ENCODE results near the gene ANXA11. TPM values are rescaled to one million over a fixed set of nuclear protein-coding genes. Genes with fewer than 3 reads are reported as not detected.

Gene ANXA11
- total and polyA plus RNA-seq, 2 donors (not counting 1 experiment from before 2014, with no cell fraction given): 88.3 to 177 TPM

DNA sequence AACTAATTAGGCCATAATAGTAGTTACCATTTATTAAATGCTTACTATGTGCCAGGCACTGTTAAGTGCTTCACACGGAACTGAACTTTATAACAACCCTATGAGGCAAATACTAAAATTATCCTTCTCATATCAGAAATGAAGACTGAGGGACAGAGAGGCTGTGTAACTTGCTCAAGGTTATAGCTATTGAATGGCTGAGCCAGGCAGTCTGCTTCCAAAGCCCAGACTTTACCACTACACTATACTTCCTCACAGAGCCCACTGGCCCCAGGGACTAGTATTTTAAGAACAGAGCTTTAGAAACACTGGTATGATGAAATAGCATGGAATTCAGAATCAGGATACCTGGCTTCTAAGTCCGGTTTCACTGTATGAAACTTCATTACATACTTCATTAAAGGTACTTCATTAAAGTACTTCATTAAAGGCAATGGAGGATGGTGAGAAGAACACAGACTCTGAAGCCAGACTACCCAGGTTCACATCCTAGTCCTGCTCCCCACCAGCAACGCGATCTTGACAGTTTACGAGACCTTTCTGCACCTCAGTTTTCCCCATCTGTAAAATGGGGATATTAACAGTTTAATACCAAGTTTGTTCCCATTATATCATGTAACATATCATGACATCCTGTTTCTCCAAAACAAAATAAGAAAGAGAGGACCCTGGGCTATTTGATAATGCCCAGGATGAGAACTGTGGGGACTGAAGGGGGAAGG lies 19.6 kb downstream of the ANXA11 start:
- Histone ChIP-seq H3K4me3 (ENCODE audit: control extremely low read depth in 1 of 5, extremely low read depth in 1 of 5, insufficient read depth in 1 of 5, low read depth in 2 of 5, low read length in 4 of 5) (no peak overlapping the region), H3K9me3 (ENCODE audit: control extremely low read depth in 1 of 3, control insufficient read depth in 2 of 3, insufficient read depth in 1 of 3, low read length in 2 of 3) (no peaks in the 10 kb centered on the region), H4K20me1 (ENCODE audit: control insufficient read depth, insufficient read depth, low read length, poor library complexity, severe bottlenecking) (peaks cover 51% of the 10 kb centered on the region), H3K9ac (ENCODE audit: low read length) (no peak overlapping the region), H3K4me2 (replicated peaks; ENCODE audit: low read depth, low read length, poor library complexity, severe bottlenecking) (peak overlapping the region; percentile 80), H3K36me3 (replicated peaks in 1 of 2; ENCODE audit: control extremely low read depth in 1 of 2, control insufficient read depth in 1 of 2, extremely low read depth in 1 of 2, insufficient read depth in 2 of 2, low read length in 1 of 2) (peaks cover 3 to 22% of the 10 kb centered on the region in 2 experiments), H3K27me3 (replicated peaks in 1 of 4; ENCODE audit: control extremely low read depth in 1 of 4, control insufficient read depth in 3 of 4, insufficient read depth in 4 of 4, low read length in 3 of 4) (no peaks in the 10 kb centered on the region), H2AFZ (ENCODE audit: insufficient read depth, low read depth, low read length, poor library complexity, severe bottlenecking) (no peak overlapping the region), H3K4me1 (ENCODE audit: control insufficient read depth in 2 of 2, insufficient read depth in 2 of 2, low read length in 2 of 2) (peaks cover 49 to 50% of the 10 kb centered on the region in 2 donors), H3K79me2 (ENCODE audit: control insufficient read depth, insufficient read depth, low read length) (peaks cover 85% of the 10 kb centered on the region), H3K27ac (ENCODE audit: low read length in 2 of 2) (peak overlapping the region; percentile 94 to 96)
- ChIA-PET POLR2A (no interaction called here), CTCF (interaction anchor here (1.4 to 7.8 kb wide), 3 partner anchors 16 to 42 kb away, joined by 8 to 85 read pairs (median 15); partner anchors contain the start of gene ANXA11)
- peaks cover 76% of the 10 kb centered on the region for H3K4me1 Mint-ChIP-seq
- intact Hi-C loops (cut with micrococcal nuclease): loop anchor here (2.0 to 5.0 kb wide), 2 partner anchors 41 to 248 kb away; no protein-coding TSS in a partner anchor
- peak overlapping the region; percentile 40 for H3K4me3 Mint-ChIP-seq
- WGBS (ENCODE audit: insufficient coverage): no CpG with 5 or more reads among the region's 5 CpGs
- H3K9me3 Mint-ChIP-seq (ENCODE audit: insufficient read depth): no peaks in the 10 kb centered on the region
- no peak for ATAC-seq (ENCODE audit: low read depth)
- no peaks in the 10 kb centered on the region for H3K27me3 Mint-ChIP-seq
- TF ChIP-seq EZH2 (IDR thresholded peaks at IDR 0.05; ENCODE audit: borderline replicate concordance, insufficient read depth, low read depth, low read length, poor library complexity, severe bottlenecking): no peak
- TF ChIP-seq, protein P1, sequence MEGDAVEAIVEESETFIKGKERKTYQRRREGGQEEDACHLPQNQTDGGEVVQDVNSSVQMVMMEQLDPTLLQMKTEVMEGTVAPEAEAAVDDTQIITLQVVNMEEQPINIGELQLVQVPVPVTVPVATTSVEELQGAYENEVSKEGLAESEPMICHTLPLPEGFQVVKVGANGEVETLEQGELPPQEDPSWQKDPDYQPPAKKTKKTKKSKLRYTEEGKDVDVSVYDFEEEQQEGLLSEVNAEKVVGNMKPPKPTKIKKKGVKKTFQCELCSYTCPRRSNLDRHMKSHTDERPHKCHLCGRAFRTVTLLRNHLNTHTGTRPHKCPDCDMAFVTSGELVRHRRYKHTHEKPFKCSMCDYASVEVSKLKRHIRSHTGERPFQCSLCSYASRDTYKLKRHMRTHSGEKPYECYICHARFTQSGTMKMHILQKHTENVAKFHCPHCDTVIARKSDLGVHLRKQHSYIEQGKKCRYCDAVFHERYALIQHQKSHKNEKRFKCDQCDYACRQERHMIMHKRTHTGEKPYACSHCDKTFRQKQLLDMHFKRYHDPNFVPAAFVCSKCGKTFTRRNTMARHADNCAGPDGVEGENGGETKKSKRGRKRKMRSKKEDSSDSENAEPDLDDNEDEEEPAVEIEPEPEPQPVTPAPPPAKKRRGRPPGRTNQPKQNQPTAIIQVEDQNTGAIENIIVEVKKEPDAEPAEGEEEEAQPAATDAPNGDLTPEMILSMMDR (IDR thresholded peaks at IDR 0.05): no peak
- peak overlapping the region; percentile 94 for H3K27ac Mint-ChIP-seq
- DNase-seq: no peak

DNA sequence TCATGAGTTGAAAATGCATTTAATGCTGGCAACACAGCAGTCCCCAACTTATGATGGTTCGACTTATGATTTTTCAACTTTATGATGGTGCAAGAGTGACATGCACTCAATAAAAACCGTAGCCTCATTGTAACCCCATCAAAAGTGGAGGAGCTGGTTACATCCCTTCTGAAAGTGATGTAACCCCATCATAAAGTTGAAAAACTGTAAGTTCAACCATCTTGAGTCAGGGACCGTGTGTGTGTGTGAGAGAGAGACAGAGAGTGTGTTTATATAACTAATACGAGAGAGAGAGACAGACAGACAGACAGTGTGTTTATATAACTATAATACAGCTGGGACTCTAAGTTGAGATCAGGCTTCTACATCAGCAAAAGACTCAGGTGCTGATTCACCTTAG lies 21.0 kb downstream of the ANXA11 start:
- CTCF ChIA-PET: interaction anchor here (0.9 to 7.8 kb wide), 4 partner anchors 18 to 40 kb away, joined by 3 to 85 read pairs (median 12); partner anchors contain the start of gene ANXA11
- H3K9me3 ChIP-seq (ENCODE audit: control extremely low read depth in 1 of 3, control insufficient read depth in 2 of 3, insufficient read depth in 1 of 3, low read length in 2 of 3): no peaks in the 10 kb centered on the region
- peaks cover 66% of the 10 kb centered on the region for H4K20me1 ChIP-seq (ENCODE audit: control insufficient read depth, insufficient read depth, low read length, poor library complexity, severe bottlenecking)

More for the DNA sequence above, 21.0 kb downstream of the ANXA11 start:
- no peak overlapping the region for H3K4me2 ChIP-seq (replicated peaks; ENCODE audit: low read depth, low read length, poor library complexity, severe bottlenecking)
- H3K4me3 Mint-ChIP-seq: no peak overlapping the region
- no peak overlapping the region for H2AFZ ChIP-seq (ENCODE audit: insufficient read depth, low read depth, low read length, poor library complexity, severe bottlenecking)
- peaks cover 40 to 42% of the 10 kb centered on the region in 2 donors for H3K4me1 ChIP-seq (ENCODE audit: control insufficient read depth in 2 of 2, insufficient read depth in 2 of 2, low read length in 2 of 2)
- 100% methylated on average over 2 of the region's 4 CpGs for WGBS (ENCODE audit: insufficient coverage)
- no peak for DNase-seq
- TF ChIP-seq, protein P1 (IDR thresholded peaks at IDR 0.05): no peak
- no peak for TF ChIP-seq EZH2 (IDR thresholded peaks at IDR 0.05; ENCODE audit: borderline replicate concordance, insufficient read depth, low read depth, low read length, poor library complexity, severe bottlenecking)
- intact Hi-C loops (cut with micrococcal nuclease): no loop called here
- no peaks in the 10 kb centered on the region for H3K27me3 Mint-ChIP-seq
- no peak overlapping the region for H3K9ac ChIP-seq (ENCODE audit: low read length)
- no peak overlapping the region for H3K27ac ChIP-seq (ENCODE audit: low read length in 2 of 2)
- peak overlapping the region; percentile 26 for H3K27ac Mint-ChIP-seq
- H3K27me3 ChIP-seq (replicated peaks in 1 of 4; ENCODE audit: control extremely low read depth in 1 of 4, control insufficient read depth in 3 of 4, insufficient read depth in 4 of 4, low read length in 3 of 4): no peaks in the 10 kb centered on the region
- no peaks in the 10 kb centered on the region for H3K9me3 Mint-ChIP-seq (ENCODE audit: insufficient read depth)
- peaks cover 3 to 34% of the 10 kb centered on the region in 2 experiments for H3K36me3 ChIP-seq (replicated peaks in 1 of 2; ENCODE audit: control extremely low read depth in 1 of 2, control insufficient read depth in 1 of 2, extremely low read depth in 1 of 2, insufficient read depth in 2 of 2, low read length in 1 of 2)
- ATAC-seq (ENCODE audit: low read depth): no peak
- POLR2A ChIA-PET: no interaction called here
- peaks cover 72% of the 10 kb centered on the region for H3K4me1 Mint-ChIP-seq
- H3K79me2 ChIP-seq (ENCODE audit: control insufficient read depth, insufficient read depth, low read length): peaks cover 89% of the 10 kb centered on the region
- no peak overlapping the region for H3K4me3 ChIP-seq (ENCODE audit: control extremely low read depth in 1 of 5, extremely low read depth in 1 of 5, insufficient read depth in 1 of 5, low read depth in 2 of 5, low read length in 4 of 5)

Data from B cell (primary cell).